ENCODE data around the gene XAB2. TPM values are rescaled to one million over a fixed set of nuclear protein-coding genes. Genes with fewer than 3 reads are reported as not detected.

The XAB2 gene
- total and polyA plus RNA-seq, 4 experiments from 2014 or later, result 5.4 to 77.2 (median 42.6) TPM

DNA sequence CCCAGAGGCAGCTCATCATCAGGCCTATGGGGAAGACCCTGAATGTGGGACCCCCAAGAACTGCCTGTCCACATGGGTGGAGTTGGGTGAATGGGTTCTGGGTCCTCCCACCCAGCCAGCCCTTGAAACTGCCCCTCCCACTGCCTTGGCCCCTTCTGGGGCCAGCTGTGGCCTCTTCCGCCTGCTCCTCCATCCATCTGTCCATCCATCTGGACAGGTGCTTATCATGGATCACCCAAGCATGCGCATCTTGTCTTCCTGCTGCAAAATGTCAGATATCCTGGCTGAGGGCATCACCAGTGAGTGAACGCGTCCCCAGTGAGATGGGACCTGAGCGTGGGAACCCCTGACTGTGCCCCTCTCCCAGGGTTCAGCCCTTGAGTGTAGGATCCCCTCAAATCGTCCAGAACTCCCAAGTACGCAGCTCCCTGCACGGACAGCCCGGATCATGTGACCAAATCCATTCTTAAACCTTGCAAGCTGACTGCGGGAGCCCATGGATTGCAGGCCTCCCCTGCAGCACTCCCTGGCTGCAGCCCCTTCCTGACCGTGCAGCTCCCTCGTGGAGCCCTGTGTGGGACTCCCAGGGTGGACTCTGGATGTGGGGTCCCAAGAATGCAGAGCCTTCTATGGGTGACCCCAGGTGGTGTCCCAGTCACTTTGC, 9.6 kb upstream of the XAB2 start:
- DNase-seq, result peak in 1 of 5 donors; percentile 33
- no peaks in the 10 kb centered on the region for H3K27me3 ChIP-seq (ENCODE audit: insufficient read depth, low read length)
- H3K36me3 Mint-ChIP-seq, result peaks cover 7 to 11% of the 10 kb centered on the region in 2 donors
- H3K9me3 ChIP-seq (ENCODE audit: control insufficient read depth in 1 of 2, low read length in 2 of 2), result no peaks in the 10 kb centered on the region
- ChIA-PET POLR2A (ENCODE audit: partially characterized antibody) (interaction anchor here (1.7 to 3.1 kb wide), 3 partner anchors 9 to 282 kb away, joined by 4 to 15 read pairs (median 5); partner anchors contain the start of genes PET100, SNAPC2 and XAB2), CTCF (ENCODE audit: partially characterized antibody) (no interaction called here)
- H3K4me3 ChIP-seq (ENCODE audit: low read length in 2 of 2), result no peak overlapping the region
- H3K27ac ChIP-seq (ENCODE audit: low read depth, low read length), result no peak overlapping the region
- H3K4me3 Mint-ChIP-seq, result peak overlapping the region in 7 of 8 donors; percentile 14 to 61 (median 41)
- intact Hi-C loops (cut with micrococcal nuclease), result no loop called here
- peaks cover 20 to 50% (median 34%) of the 10 kb centered on the region in 4 donors for H3K4me1 Mint-ChIP-seq
- H3K4me1 ChIP-seq (ENCODE audit: insufficient read depth, low read length), result peaks cover 36% of the 10 kb centered on the region
- H3K27me3 Mint-ChIP-seq, result no peaks in the 10 kb centered on the region
- no peaks in the 10 kb centered on the region for H3K9me3 Mint-ChIP-seq
- peak overlapping the region in 4 of 7 donors; percentile 28 to 90 (median 60) for H3K27ac Mint-ChIP-seq
- H3K36me3 ChIP-seq (ENCODE audit: insufficient read depth, low read length), result peaks cover 16% of the 10 kb centered on the region

DNA sequence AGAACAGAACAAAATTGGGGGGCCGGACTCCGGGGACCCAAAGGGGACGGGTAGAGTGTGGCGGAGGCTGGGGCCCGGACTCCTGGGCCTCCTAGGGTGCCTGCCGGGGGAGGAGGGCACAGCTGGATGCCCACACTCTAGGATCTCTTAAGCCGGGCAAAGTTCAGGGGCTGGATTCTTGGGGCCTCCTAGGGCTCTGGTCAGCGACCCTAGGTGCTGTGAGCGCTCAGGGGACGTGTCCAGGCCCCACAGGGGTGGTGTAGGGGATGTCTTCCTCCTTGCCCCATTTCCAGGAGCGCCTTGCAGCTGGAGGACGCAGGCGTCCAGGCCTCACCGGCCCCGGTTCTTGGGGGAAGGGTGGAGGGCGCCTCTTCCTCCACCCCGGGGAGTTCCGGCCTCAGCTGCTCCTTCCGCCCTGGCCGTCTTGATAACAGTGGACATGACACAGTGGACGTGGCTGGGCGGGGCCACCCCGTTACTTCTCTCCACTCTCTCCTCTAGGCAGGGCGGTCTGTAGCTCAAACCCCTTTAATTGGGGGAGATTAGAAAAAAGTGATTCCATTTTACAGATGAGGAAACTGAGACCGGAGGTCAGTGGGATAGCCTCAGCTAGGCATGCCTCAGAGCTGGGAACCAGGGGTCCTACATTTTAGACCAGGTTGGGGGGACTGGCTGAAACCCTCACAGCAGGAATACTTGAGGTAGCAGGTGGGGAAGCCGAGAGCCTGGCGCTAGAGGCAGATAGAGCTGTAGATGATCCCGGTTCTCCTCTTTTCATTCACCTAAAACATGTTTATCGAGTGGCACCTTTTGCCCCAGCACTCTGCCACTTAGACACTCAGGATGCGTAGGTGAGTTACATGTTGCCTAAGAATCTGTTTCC, 8.3 kb upstream of the XAB2 start:
- Histone ChIP-seq H3K4me3 (ENCODE audit: low read length in 2 of 2) (peak overlapping the region; percentile 36 to 74), H3K9me3 (ENCODE audit: control insufficient read depth in 1 of 2, low read length in 2 of 2) (no peaks in the 10 kb centered on the region), H3K4me1 (ENCODE audit: insufficient read depth, low read length) (peaks cover 36% of the 10 kb centered on the region), H3K36me3 (ENCODE audit: insufficient read depth, low read length) (peaks cover 13% of the 10 kb centered on the region), H3K27ac (ENCODE audit: low read depth, low read length) (peak overlapping the region; percentile 77), H3K27me3 (ENCODE audit: insufficient read depth, low read length) (no peaks in the 10 kb centered on the region)
- H3K27ac Mint-ChIP-seq, result peak overlapping the region; percentile 82 to 95 (median 94)
- DNase-seq, result peak in 2 of 5 donors; percentile 23
- intact Hi-C loops (cut with micrococcal nuclease), result loop anchor here (1.0 to 2.0 kb wide), 3 partner anchors 8 to 103 kb away; partner anchors contain the start of genes PET100, PNPLA6, TRAPPC5 and XAB2
- ChIA-PET POLR2A (ENCODE audit: partially characterized antibody) (interaction anchor here (0.7 to 3.1 kb wide), 11 partner anchors 8 to 306 kb away, joined by 3 to 15 read pairs (median 4); partner anchors contain the start of genes PET100, RETN, SNAPC2 and TIMM44), CTCF (ENCODE audit: partially characterized antibody) (interaction anchor here (0.8 to 1.3 kb wide), 5 partner anchors 8 to 162 kb away, joined by 3 to 7 read pairs (median 3); partner anchors contain the start of genes PET100, TRAPPC5 and XAB2)
- no peaks in the 10 kb centered on the region for H3K27me3 Mint-ChIP-seq
- H3K36me3 Mint-ChIP-seq, result peaks cover 7 to 16% of the 10 kb centered on the region in 2 donors
- H3K9me3 Mint-ChIP-seq, result no peaks in the 10 kb centered on the region
- peaks cover 20 to 50% (median 34%) of the 10 kb centered on the region in 4 donors for H3K4me1 Mint-ChIP-seq
- peak overlapping the region; percentile 82 to 89 (median 84) for H3K4me3 Mint-ChIP-seq

DNA sequence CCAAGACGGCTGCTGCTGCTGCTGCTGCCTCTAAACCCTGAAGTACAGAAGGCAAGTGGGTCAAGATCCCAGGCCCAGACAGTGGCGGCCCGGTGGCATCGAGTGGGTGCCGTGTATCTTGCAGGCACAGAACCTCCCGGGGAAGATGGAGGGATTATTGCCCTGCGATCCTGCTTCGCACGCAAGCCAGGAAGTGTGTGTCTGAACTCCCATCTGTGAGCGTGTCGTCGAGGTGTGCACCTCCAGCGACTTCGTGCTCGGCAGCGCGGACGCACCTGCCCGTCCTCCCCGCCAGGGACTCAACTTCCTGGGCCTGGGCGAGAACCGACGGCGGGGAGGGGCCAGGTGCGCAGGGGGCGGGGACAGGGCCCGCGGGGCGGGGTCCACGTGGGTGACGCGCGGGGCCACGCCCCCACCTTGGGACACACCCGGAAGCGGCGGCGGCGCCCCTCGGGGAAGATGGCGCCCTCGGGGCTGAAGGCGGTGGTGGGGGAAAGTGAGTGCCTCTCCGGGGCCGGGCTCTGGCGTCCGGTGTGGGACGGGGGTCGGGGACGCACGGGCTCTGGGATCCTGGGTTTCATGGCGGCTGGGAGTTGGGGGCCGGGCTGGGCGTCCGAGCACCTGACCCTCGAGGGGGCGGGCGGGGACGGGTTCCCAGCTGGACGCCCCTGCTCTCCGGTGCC, 7.5 kb upstream of the XAB2 start, which contains the start of gene STXBP2:
STXBP2 (plus strand) TSS at position 420 of the 683 bp plus-strand sequence; CDS start at position 460, 40 bp downstream.
- CTCF ChIA-PET (ENCODE audit: partially characterized antibody), result interaction anchor here (1.3 kb wide), 1 partner anchor 44 kb away, joined by 7 read pairs; the partner anchor contains the start of gene TRAPPC5
- Histone ChIP-seq H3K4me3 (ENCODE audit: low read length in 2 of 2) (peak within 1 kb of the TSS; percentile 42 to 74), H3K27ac (ENCODE audit: low read depth, low read length) (peak within 1 kb of the TSS; percentile 77), H3K9me3 (ENCODE audit: control insufficient read depth in 1 of 2, low read length in 2 of 2) (no peaks in the 10 kb centered on the region), H3K4me1 (ENCODE audit: insufficient read depth, low read length) (peaks cover 36% of the 10 kb centered on the region), H3K27me3 (ENCODE audit: insufficient read depth, low read length) (no peaks in the 10 kb centered on the region), H3K36me3 (ENCODE audit: insufficient read depth, low read length) (peaks cover 12% of the 10 kb centered on the region)
- peak within 1 kb of the TSS; percentile 82 to 89 (median 84) for H3K4me3 Mint-ChIP-seq
- peaks cover 7 to 19% of the 10 kb centered on the region in 2 donors for H3K36me3 Mint-ChIP-seq
- peak; percentile 91 to 93 (median 92) for DNase-seq
- no peaks in the 10 kb centered on the region for H3K27me3 Mint-ChIP-seq
- POLR2A ChIA-PET (ENCODE audit: partially characterized antibody), result interaction anchor here (0.7 to 3.1 kb wide), 7 partner anchors 7 to 307 kb away, joined by 3 to 15 read pairs (median 5); partner anchors contain the start of genes PET100, RETN, TIMM44 and XAB2
- H3K9me3 Mint-ChIP-seq, result no peaks in the 10 kb centered on the region
- intact Hi-C loops (cut with micrococcal nuclease), result loop anchor here (1.0 to 2.0 kb wide), 3 partner anchors 8 to 102 kb away; partner anchors contain the start of genes PET100, PNPLA6, TRAPPC5 and XAB2
- peak within 1 kb of the TSS; percentile 84 to 95 (median 94) for H3K27ac Mint-ChIP-seq
- peaks cover 20 to 52% (median 34%) of the 10 kb centered on the region in 4 donors for H3K4me1 Mint-ChIP-seq

DNA sequence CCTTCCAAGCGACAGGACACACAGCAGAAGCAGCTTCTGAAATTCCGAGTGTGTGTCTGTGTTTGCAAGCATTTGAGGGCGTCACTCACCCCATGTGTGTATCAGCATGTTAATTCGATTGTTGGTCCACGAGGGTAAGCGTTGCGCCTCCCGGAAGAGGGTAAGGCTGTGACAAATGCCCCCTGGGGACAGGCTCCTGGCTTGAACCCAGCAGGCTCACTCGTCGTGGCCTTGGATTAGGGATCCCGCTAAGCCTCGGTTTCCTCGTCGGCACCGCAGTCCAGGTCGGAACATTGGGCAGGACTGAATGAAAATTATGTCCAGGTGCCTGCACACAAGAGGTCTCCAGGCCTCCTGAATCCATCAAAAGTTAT, 7.0 kb upstream of the XAB2 start:
- Histone ChIP-seq H3K27ac (ENCODE audit: low read depth, low read length) (peak overlapping the region; percentile 77), H3K9me3 (ENCODE audit: control insufficient read depth in 1 of 2, low read length in 2 of 2) (no peaks in the 10 kb centered on the region), H3K4me3 (ENCODE audit: low read length in 2 of 2) (peak overlapping the region; percentile 26 to 42), H3K4me1 (ENCODE audit: insufficient read depth, low read length) (peaks cover 36% of the 10 kb centered on the region), H3K36me3 (ENCODE audit: insufficient read depth, low read length) (peaks cover 14% of the 10 kb centered on the region), H3K27me3 (ENCODE audit: insufficient read depth, low read length) (no peaks in the 10 kb centered on the region)
- Mint-ChIP-seq H3K27me3 (no peaks in the 10 kb centered on the region), H3K9me3 (no peaks in the 10 kb centered on the region), H3K4me3 (peak overlapping the region; percentile 82 to 89 (median 84)), H3K27ac (peak overlapping the region in 6 of 7 donors; percentile 84 to 95 (median 94)), H3K4me1 (peaks cover 20 to 55% (median 34%) of the 10 kb centered on the region in 4 donors), H3K36me3 (peaks cover 7 to 21% of the 10 kb centered on the region in 2 donors)
- DNase-seq, result peak in 1 of 5 donors; percentile 36
- intact Hi-C loops (cut with micrococcal nuclease), result loop anchor here (2.0 kb wide), 1 partner anchor 102 kb away; the partner anchor contains the start of gene PNPLA6
- CTCF ChIA-PET (ENCODE audit: partially characterized antibody), result interaction anchor here (1.3 kb wide), 2 partner anchors 16 to 68 kb away, joined by 4 to 5 read pairs; no protein-coding TSS in a partner anchor
- POLR2A ChIA-PET (ENCODE audit: partially characterized antibody), result no interaction called here

DNA sequence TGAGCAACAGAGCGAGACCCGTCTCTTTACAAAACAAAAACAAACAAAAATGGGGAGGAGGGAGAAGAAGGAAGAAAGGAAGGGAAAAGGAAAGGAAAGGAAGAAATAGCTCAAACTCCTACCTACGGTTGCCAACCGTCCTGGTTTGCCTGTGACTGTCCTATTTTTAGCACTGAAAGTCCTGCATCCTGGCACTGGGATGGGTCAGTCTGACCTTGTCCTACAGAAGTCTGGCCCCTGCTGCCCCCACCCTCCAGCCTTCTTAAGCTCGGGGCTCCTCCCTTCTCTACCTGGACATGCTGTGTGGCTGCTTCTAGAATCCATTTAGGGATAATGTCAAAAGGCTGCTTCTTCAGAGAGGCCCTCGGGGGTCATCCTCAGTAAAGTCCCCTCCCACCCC, 6.3 kb upstream of the XAB2 start:
- no peaks in the 10 kb centered on the region for H3K9me3 ChIP-seq (ENCODE audit: control insufficient read depth in 1 of 2, low read length in 2 of 2)
- peaks cover 7 to 21% of the 10 kb centered on the region in 2 donors for H3K36me3 Mint-ChIP-seq
- no peak overlapping the region for H3K4me3 ChIP-seq (ENCODE audit: low read length in 2 of 2)
- H3K4me1 Mint-ChIP-seq, result peaks cover 22 to 59% (median 36%) of the 10 kb centered on the region in 4 donors
- peak overlapping the region in 7 of 8 donors; percentile 63 to 87 (median 71) for H3K4me3 Mint-ChIP-seq
- peaks cover 41% of the 10 kb centered on the region for H3K4me1 ChIP-seq (ENCODE audit: insufficient read depth, low read length)
- DNase-seq, result no peak
- peak overlapping the region in 4 of 7 donors; percentile 24 to 89 (median 84) for H3K27ac Mint-ChIP-seq
- peaks cover 11% of the 10 kb centered on the region for H3K36me3 ChIP-seq (ENCODE audit: insufficient read depth, low read length)
- H3K9me3 Mint-ChIP-seq, result peaks cover 0 to under 1% (median 0%) of the 10 kb centered on the region in 8 donors
- ChIA-PET POLR2A (ENCODE audit: partially characterized antibody) (no interaction called here), CTCF (ENCODE audit: partially characterized antibody) (interaction anchor here (1.3 kb wide), 2 partner anchors 17 to 67 kb away, joined by 4 to 5 read pairs; no protein-coding TSS in a partner anchor)
- no peaks in the 10 kb centered on the region for H3K27me3 Mint-ChIP-seq
- H3K27me3 ChIP-seq (ENCODE audit: insufficient read depth, low read length), result no peaks in the 10 kb centered on the region
- intact Hi-C loops (cut with micrococcal nuclease), result loop anchor here (2.0 kb wide), 1 partner anchor 101 kb away; the partner anchor contains the start of gene PNPLA6
- H3K27ac ChIP-seq (ENCODE audit: low read depth, low read length), result no peak overlapping the region

DNA sequence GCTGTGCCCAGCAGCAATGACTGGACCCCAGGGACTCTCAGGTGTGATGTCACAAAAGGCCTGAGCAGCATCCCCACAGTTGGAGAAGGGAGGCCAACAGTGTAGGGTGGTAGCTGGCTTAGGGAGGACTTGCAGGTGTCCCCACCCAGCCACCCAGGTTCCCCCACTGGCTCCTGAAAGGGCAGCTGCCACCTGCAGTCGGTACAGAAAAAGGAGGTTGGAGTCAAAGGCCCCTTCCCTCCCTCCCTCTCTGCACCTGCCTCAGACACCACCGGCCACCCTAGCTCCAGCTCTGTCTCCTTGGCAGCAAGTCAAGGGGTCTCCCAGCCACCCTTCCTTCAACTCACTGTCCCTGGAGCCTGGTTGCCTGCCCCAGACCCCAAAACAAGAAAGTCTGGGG, 4.4 kb upstream of the XAB2 start, which contains the start of gene PCP2:
PCP2 (minus strand) TSS at position 22 of the 400 bp plus-strand sequence. CDS start 262 bp downstream, outside the sequence.
- Histone ChIP-seq H3K27me3 (ENCODE audit: insufficient read depth, low read length) (no peaks in the 10 kb centered on the region), H3K9me3 (ENCODE audit: control insufficient read depth in 1 of 2, low read length in 2 of 2) (no peaks in the 10 kb centered on the region), H3K4me1 (ENCODE audit: insufficient read depth, low read length) (peaks cover 39% of the 10 kb centered on the region), H3K4me3 (ENCODE audit: low read length in 2 of 2) (no peak within 1 kb of the TSS), H3K36me3 (ENCODE audit: insufficient read depth, low read length) (peaks cover 6% of the 10 kb centered on the region), H3K27ac (ENCODE audit: low read depth, low read length) (no peak within 1 kb of the TSS)
- H3K27ac Mint-ChIP-seq, result peak within 1 kb of the TSS in 2 of 7 donors; percentile 7 to 84
- DNase-seq, result no peak
- peaks cover 0 to 1% (median 0%) of the 10 kb centered on the region in 8 donors for H3K9me3 Mint-ChIP-seq
- ChIA-PET POLR2A (ENCODE audit: partially characterized antibody) (interaction anchor here (0.8 to 1.8 kb wide), 3 partner anchors 8 to 564 kb away, joined by 3 to 4 read pairs (median 3); partner anchors contain the start of gene ZNF557), CTCF (ENCODE audit: partially characterized antibody) (interaction anchor here (1.0 kb wide), 1 partner anchor 19 kb away, joined by 4 read pairs; no protein-coding TSS in a partner anchor)
- H3K27me3 Mint-ChIP-seq, result no peaks in the 10 kb centered on the region
- intact Hi-C loops (cut with micrococcal nuclease), result no loop called here
- H3K4me3 Mint-ChIP-seq, result peak within 1 kb of the TSS in 1 of 8 donors; percentile 25
- H3K4me1 Mint-ChIP-seq, result peaks cover 20 to 62% (median 39%) of the 10 kb centered on the region in 4 donors
- H3K36me3 Mint-ChIP-seq, result peaks cover 0 to 24% of the 10 kb centered on the region in 2 donors

Measured in CD4-positive, alpha-beta memory T cell (primary cell).